Caco-2 (cell line): ENCODE measurements around the gene ZNF491. TPM values are rescaled to one million over a fixed set of nuclear protein-coding genes. Genes with fewer than 3 reads are reported as not detected.
"Not testable (repeated sequence)": the region's sequence is repeated elsewhere in the genome, so short reads cannot be mapped to it uniquely, and the experiment has no call there.

Experiments
- BruUV-seq: library from RNA; stranded (reverse); fragments of 400-500 nt; replicated peaks from 2 replicates; lab custom pipeline; 2021; lab: Mats Ljungman, UMichigan
- CTCF ChIA-PET: fragments of 300-600 bp; sonication (Branson Sonifier 250); formaldehyde crosslinking; loops from one replicate; lab custom pipeline; 2022; ENCODE audit warnings: antibody characterized with exemption; lab: Charles Lee
- POLR2A ChIA-PET: fragments of 300-600 bp; sonication (Branson Sonifier 250); formaldehyde crosslinking; loops from one replicate; lab custom pipeline; 2022; ENCODE audit warnings: antibody characterized with exemption; lab: Charles Lee
- DNase-seq, 2 experiments: peaks; one replicate each; pipeline versions ENCODE4 v3.0.0 to v3.0.0-alpha.2; 2020 to 2022
- H3K27me3 ChIP-seq: replicated peaks from 2 replicates; pipeline ENCODE4 v1.6.0; 2011; ENCODE audit warnings: low read length; ENCODE audit not compliant: control insufficient read depth, insufficient read depth
- H3K36me3 ChIP-seq: 2 replicates; pipeline ENCODE4 v1.5.1; 2011; ENCODE audit warnings: low read length; ENCODE audit not compliant: control insufficient read depth, insufficient read depth
- H3K4me1 ChIP-seq: fragments of 250-450 bp; sonication (Bioruptor Pico); 2 replicates; pipeline ENCODE4 v1.5.1; 2020; ENCODE audit warnings: mild to moderate bottlenecking
- H3K4me3 ChIP-seq: 2 replicates; pipeline ENCODE4 v1.5.1; 2011; ENCODE audit warnings: low read depth, mild to moderate bottlenecking, control low read depth, low read length
- H3K9me3 ChIP-seq: fragments of 250-450 bp; sonication (Bioruptor Pico); 2 replicates; pipeline ENCODE4 v1.5.1; 2020; ENCODE audit warnings: mild to moderate bottlenecking, moderate library complexity
- H3K27ac Mint-ChIP-seq: one replicate; pipeline ENCODE4 v1.8.0; 2022; ENCODE audit warnings: mixed read lengths; ENCODE audit not compliant: unreplicated experiment
- H3K27me3 Mint-ChIP-seq: one replicate; pipeline ENCODE4 v1.8.0; 2022; ENCODE audit warnings: mixed read lengths; ENCODE audit not compliant: insufficient read depth, unreplicated experiment
- H3K36me3 Mint-ChIP-seq: one replicate; pipeline ENCODE4 v1.8.0; 2022; ENCODE audit warnings: mild to moderate bottlenecking, mixed read lengths; ENCODE audit not compliant: insufficient read depth, unreplicated experiment
- H3K4me1 Mint-ChIP-seq: one replicate; pipeline ENCODE4 v1.8.0; 2022; ENCODE audit warnings: low read depth, mixed read lengths; ENCODE audit not compliant: unreplicated experiment
- H3K4me3 Mint-ChIP-seq: one replicate; pipeline ENCODE4 v1.8.0; 2022; ENCODE audit warnings: mild to moderate bottlenecking, moderate library complexity, mixed read lengths; ENCODE audit not compliant: unreplicated experiment
- H3K9me3 Mint-ChIP-seq: one replicate; pipeline ENCODE4 v1.8.0; 2022; ENCODE audit warnings: mixed read lengths; ENCODE audit not compliant: unreplicated experiment
- CTCF ChIP-seq, 2 experiments: fragments of 200-600 bp in 1 of 2; IDR thresholded peaks; 1 replicate in 1 of 2; 2 replicates in 1 of 2; pipeline versions ENCODE4 v1.5.1 to v1.8.0; 2011 to 2022; ENCODE audit warnings: antibody characterized with exemption in 1 of 2, control low read depth in 1 of 2, inconsistent platforms in 1 of 2, low read depth in 1 of 2, low read length in 1 of 2, mild to moderate bottlenecking in 1 of 2, moderate library complexity in 1 of 2; ENCODE audit not compliant: insufficient read depth in 1 of 2, severe bottlenecking in 1 of 2, unreplicated experiment in 1 of 2
- intact Hi-C: fragments of 100-400 bp; cut with micrococcal nuclease; formaldehyde crosslinking; loops from one replicate; pipeline ENCODE4 v1.10.0; 2022; ENCODE audit not compliant: unreplicated experiment
- total RNA-seq: library from RNA; stranded (reverse); gene quantifications from 2 replicates; pipeline ENCODE4 v1.2.3, GENCODE V29; 2022

Gene ZNF491
- total RNA-seq, 1 experiment from 2014 or later = 0.20 TPM

GRCh38 chr19:11821474-11822109 lies 23.3 kb downstream of the ZNF491 start:
- Histone ChIP-seq H3K9me3 (no peaks in the 10 kb centered on the region), H3K4me1 (no peaks in the 10 kb centered on the region), H3K4me3 (no peak overlapping the region), H3K27me3 (no peaks in the 10 kb centered on the region), H3K36me3 (no peaks in the 10 kb centered on the region)
- no peak for TF ChIP-seq CTCF (IDR thresholded peaks at IDR 0.05; ENCODE audit: insufficient read depth in 1 of 2, low read depth in 1 of 2, low read length in 1 of 2, severe bottlenecking in 1 of 2, unreplicated experiment in 1 of 2)
- H3K4me1 Mint-ChIP-seq = no peaks in the 10 kb centered on the region
- no peak for DNase-seq
- H3K4me3 Mint-ChIP-seq = no peak overlapping the region
- POLR2A ChIA-PET = no interaction called here
- H3K27ac Mint-ChIP-seq = no peak overlapping the region
- no peaks in the 10 kb centered on the region for H3K27me3 Mint-ChIP-seq
- no peaks in the 10 kb centered on the region for H3K9me3 Mint-ChIP-seq
- H3K36me3 Mint-ChIP-seq = peaks cover 26% of the 10 kb centered on the region
- intact Hi-C loops = no loop called here
- no TSS peak for BruUV-seq
- CTCF ChIA-PET = no interaction called here

GRCh38 chr19:11828957-11829876 lies 30.9 kb downstream of the ZNF491 start:
- H3K27me3 ChIP-seq, CTCF ChIA-PET, H3K36me3 ChIP-seq, H3K4me3 Mint-ChIP-seq, intact Hi-C loops, H3K9me3 ChIP-seq, H3K4me1 Mint-ChIP-seq, BruUV-seq, POLR2A ChIA-PET, H3K27me3 Mint-ChIP-seq, DNase-seq, H3K27ac Mint-ChIP-seq, H3K4me3 ChIP-seq, H3K4me1 ChIP-seq: not testable (repeated sequence)
- peaks cover 76% of the 10 kb centered on the region for H3K36me3 Mint-ChIP-seq
- H3K9me3 Mint-ChIP-seq = peaks cover 22% of the 10 kb centered on the region

GRCh38 chr19:11832253-11832912 lies 34.1 kb downstream of the ZNF491 start:
- Mint-ChIP-seq H3K9me3 (peaks cover 21% of the 10 kb centered on the region), H3K27me3 (no peaks in the 10 kb centered on the region), H3K4me1 (no peaks in the 10 kb centered on the region), H3K36me3 (peaks cover 70% of the 10 kb centered on the region), H3K4me3 (no peak overlapping the region), H3K27ac (no peak overlapping the region)
- BruUV-seq = no TSS peak
- intact Hi-C loops = no loop called here
- Histone ChIP-seq H3K36me3 (peaks cover 3% of the 10 kb centered on the region), H3K4me3 (no peak overlapping the region), H3K4me1 (no peaks in the 10 kb centered on the region), H3K9me3 (peaks cover 12% of the 10 kb centered on the region; the same call in 1 of the 2 replicates), H3K27me3 (no peaks in the 10 kb centered on the region)
- no peak for DNase-seq
- POLR2A ChIA-PET = no interaction called here
- CTCF ChIA-PET = no interaction called here
- TF ChIP-seq CTCF (IDR thresholded peaks at IDR 0.05; ENCODE audit: insufficient read depth in 1 of 2, low read depth in 1 of 2, low read length in 1 of 2, severe bottlenecking in 1 of 2, unreplicated experiment in 1 of 2) = no peak
